GM21381 (cell line): Measurements from ENCODE around the gene ITPRID2.
"Not testable (repeated sequence)": the region's sequence is repeated elsewhere in the genome, so short reads cannot be mapped to it uniquely, and the experiment has no call there.

ENCODE experiments used
- ATAC-seq: cut with Tn5 transposase; IDR thresholded peaks from one replicate; pipeline ENCODE4 v1.9.1; 2021; ENCODE audit warnings: mild to moderate bottlenecking, moderate library complexity; ENCODE audit not compliant: unreplicated experiment

Gene ITPRID2

DNA sequence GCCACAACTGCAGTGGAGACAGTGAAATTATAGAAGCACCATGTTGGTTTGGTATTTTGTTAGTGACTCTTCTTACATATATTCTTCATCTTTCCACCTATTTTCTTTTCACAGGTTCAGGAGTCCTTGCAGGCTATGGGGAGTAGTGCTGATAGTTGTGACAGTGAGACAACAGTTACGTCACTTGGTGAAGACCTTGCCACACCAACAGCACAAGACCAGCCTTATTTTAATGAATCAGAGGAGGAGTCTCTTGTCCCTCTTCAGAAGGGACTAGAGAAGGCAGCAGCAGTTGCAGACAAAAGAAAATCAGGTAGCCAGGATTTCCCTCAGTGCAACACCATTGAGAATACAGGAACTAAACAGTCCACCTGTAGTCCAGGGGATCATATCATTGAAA lies 23.6 kb downstream of the ITPRID2 start:
- ATAC-seq: no peak

DNA sequence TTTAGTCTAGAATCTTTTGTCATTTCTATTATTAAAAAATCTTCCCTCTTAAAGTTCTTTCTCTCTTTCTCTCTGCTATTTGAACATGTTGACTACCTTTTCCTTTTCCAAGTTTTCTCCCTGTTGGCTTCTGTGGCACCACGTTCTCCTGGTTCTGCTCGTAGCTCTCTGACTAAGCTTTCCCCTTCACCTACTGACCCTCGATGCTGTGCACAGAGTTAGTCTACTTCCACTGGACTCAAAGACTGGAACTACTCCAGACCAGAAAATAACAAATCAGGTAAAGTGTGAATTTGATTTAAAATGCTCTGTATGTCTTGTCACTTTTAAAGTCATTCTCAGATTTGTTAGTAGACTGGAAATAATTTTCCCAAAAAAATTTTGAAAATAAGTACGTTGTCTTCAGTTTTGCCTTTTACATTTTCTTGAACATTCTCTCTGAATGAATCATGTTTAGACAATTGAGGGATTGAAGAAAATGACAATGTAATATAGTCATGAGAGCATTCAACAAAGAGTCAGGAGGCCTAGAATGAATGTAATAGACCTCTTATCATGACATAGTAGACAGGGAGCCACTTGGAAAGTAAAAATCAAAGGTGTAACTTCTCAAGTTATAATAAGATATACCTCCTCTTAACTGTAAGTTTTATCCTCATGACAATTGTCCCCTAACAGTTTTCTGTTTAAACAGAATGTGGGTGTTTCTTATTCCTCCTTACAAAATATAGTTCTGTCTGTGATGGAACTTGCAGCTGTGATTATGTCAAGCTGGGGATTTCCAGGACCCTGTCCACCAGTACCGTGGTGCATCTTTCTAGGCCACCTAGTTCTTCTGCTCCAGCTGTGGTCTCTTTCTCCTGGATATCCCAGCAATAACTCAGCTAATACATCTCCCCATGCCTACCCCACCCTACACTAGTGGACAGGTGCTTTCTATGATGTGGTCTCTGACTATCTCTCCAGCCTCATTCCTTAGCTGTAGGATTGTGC lies 25.5 kb downstream of the ITPRID2 start:
- ATAC-seq: no peak

DNA sequence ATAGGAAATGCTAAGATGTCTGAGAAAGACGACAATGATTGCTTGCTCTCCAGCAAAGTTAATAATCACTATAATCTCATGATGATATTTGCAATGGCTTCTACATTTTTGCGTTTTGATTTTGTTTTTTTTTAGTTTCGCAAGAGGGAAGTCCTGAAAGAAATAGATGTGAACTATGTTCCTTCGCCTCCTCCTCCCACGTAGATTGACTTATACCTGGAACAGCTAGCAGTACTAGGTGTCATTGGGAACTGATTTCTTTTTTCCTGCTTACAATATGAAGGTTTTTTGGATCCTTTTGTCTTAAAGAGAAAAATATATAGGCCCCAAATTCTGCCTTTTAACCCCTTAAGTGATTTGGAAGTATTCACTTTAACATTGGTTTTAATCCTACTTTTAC lies 26.7 kb downstream of the ITPRID2 start:
- no peak for ATAC-seq

DNA sequence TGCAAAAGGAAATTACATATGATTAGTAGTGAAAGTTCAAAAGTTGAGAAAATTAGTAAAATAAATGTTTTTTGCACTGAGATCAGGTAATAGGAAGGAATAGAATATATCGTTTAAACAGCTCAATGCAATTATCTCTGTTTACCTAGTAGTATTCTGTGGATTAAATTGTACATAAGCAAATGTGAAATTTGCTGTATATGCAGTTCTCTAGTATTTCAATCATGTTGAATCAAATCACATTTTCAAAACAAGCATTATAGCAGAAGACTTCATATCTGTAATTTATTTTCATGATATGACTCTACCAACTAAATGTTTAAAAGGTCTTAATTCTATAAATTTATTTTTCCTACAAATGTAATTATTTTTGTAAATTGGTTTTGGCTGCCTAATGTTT lies 31.6 kb downstream of the ITPRID2 start:
- ATAC-seq: no peak

DNA sequence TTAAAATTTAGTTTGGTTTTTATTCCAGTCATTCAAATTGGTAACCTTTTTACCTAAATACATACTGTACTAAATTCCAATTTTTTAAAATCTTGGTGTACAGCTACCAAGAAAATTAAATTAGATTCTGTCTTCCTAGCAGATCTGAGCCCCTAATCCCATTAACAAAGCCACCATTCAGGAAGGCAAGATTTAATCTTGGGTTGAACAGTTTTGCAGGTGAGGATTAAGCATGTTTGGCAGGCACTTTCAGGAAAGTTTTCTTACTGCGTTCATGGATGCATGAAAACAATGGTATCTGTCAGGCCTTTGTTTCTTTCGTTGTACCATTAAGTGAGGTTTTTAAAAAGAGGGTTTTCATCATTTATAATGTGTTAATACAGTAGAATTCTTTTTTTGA lies 32.8 kb downstream of the ITPRID2 start:
- ATAC-seq: no peak

DNA sequence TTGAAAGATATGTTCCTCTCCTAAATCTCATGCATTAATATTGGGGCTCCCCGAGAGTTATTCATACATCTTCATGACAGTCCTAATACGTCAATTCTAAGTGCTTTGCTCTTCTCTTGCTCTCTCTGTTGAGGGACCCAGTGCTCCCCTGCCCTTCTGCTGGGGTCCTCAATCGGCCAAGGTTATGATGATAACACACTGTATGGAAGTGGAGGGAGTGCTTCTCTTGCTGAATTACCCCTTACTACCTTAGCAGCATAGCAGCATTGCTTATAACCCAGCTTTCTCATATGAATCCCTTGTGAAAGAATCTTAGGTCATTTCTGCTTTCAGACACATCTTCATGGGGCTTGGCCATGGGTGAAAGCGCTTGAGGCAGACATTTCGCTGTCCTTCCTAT lies 43.2 kb downstream of the ITPRID2 start:
- ATAC-seq: no peak

DNA sequence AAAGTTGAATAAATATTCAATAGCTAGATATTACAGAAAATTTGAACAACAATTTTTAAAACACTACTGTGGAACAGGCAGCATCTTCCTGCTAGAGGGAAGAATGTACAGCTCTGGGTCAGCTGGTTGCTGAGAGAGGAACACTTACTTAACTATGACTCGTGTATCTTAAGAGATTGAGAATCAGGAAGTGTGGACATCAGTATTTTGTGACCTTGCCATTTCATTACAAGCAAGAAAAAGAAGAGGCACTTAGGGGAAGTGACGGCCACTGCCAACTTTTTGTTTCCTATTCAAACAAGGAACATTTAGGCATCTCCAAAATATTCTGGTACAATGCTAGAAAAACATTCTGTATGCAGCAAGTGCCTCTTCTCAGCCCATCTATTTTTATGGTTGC lies 45.9 kb downstream of the ITPRID2 start:
- ATAC-seq: no peak

DNA sequence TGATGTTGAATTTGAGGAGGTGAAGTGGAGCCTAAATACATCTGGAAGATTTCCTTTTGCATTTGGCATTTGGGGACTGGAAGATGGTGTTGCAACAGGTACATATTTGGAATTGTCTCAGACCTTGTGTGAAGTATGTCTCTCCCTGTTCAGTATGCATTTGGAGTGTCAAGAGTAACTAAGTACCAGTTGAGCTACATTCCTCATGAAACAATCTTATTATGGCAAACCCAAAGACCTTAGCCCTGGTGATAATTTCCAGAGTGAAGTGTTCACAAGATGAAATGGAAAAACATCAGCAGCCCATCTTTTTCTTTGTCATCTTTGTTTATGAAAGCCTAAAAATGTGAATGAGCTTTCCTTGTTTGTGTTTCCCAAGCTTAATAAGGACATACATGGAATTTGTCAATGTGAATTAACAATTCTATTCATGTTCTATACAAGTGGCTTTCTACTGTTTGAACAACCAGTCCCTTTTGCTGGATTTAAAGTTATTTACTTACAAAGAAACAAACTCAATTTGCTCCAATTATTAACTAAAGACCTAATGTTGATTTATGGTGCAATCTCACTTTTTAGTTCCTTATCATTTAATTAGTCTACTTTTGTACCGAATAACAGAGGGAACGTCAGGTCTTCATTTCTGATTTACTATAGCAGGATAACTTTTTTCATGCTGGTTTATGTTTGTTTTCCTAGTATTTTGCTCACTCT lies 52.0 kb downstream of the ITPRID2 start:
- ATAC-seq: no peak

DNA sequence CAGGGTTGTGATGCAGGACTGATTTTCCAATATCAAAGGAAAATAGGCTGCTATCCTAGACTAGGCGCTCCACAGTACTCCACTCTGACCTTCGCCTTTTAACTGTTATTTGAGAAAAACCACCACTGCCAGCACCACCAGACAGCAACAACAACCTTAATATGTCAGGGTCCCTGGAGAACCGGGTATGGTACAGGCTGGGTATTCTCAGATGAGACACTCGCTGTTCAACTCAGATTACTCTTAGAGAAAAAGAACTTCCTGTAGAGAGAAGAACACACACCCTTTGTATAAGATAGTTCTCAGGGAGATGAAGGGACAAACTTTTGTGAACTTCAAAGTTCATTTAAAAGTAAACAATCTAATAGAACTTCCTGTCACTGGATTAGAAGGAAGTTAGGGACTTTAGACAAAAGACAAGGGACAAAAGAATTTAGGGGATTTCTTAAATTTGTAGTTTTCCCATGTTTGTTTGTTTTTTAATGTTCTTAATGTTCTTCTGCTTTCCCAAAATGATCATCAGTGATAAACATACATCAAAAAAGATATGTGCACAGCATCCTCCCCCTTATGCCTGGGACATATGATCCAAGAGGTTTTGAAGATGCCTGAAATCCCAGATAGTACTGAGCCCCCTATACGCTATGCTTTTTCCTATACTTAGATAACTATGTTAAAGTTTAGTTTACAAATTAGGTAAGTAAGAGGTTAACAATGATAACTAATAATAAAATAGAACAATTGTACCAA lies 52.8 kb downstream of the ITPRID2 start:
- no peak for ATAC-seq

DNA sequence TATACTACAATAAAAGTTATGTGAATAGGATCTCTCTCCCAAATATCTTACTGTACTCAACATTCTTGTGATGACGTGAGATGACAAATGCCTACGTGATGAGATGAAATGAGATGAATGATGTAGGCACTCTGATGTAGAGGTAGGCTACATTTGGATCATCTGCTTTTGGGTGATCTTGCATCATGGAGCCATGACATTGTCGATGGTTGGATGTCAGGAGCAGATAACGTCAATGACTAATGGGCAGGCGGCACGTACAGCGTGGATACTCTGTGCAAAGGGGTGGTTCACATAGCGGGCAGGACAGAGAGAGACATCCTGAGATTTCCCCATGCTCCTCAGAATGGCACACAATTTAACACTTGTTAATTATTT lies 53.4 kb downstream of the ITPRID2 start:
- no peak for ATAC-seq

DNA sequence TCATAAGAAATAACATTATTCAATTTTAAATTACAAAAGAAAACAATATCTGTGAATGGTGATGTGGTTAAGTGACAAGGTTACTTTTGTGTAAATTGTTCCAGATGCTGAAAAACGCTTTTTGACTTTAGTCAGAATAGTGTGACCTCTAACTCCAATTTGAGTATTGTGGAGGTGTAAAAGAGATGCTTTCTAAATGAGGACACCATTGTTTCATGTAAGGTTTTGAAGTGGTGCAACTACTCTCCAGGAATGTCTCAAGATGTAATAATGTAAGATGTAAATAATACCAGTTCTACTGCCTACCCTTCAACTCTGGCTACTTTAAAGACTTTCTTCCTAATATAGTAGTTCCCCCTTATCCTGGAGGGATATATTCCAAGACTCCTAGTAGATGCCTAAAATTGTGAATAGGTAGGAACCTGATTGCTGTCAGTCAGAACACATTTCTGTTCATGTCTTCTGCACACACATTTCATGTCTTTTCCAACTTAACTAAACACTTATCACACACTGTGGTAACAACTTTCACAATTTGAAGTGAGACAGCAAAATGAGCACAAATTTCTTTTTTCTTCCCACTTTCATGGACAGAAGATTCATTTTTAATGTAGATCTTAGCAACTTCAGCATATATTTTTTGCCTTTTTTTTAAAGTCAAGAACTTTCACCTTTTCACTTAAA lies 55.1 kb downstream of the ITPRID2 start:
- no peak for ATAC-seq

DNA sequence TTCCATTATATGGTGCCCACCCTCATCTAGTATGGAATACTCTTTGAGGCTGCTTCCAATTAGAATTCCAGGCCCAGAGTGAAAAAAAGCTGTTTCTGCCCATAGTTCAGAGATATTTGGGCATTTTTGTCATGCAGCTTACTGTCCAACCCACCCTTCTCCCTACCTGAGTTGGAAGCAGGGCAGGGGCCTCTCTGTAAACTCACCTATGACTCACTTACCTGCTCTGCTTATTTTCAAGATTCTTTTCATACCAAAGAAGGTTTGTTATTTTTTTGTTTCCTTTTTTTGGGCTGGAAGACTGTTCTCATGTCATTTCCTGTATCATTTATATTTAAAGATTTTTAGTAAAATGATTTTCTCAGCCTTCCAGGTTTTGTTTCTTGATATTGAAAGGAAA lies 55.7 kb downstream of the ITPRID2 start:
- no peak for ATAC-seq

DNA sequence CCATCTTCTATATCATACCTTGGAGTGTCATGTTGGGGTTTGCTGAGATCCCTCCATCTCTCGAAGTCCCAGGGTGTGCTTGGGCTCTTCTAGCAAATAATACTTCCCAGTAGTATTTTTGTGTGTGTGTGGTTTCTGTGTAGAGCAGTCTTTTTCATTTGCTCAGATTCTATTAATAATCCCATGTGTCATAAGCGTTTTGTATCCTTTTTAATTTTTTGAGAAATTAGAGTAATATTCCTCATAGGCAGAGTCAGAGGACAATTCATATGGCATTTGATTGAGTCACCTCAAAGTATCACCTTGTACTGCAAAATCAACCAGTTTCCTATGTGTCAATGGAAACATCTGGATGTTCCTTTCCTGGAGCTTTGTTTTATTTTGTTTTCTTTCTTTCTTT lies 56.7 kb downstream of the ITPRID2 start:
- no peak for ATAC-seq

DNA sequence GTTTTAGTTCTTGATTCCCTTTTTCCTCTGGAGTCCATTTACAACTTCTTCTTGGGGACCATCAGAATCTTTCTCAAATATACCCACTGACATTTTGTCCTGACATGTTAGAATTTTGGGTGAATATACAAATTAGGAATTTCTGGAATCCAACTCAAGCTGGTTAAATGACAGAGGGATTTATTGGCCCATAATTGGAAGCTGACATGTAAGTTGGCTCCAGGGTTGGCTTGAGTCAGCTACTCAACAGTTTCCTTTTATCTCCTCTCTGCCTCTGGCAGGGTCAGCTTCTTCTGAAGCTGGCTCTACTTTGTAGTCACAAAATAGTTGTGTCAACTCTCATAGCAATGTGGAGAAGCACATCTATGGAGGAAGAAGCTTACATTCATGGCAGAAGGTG lies 57.5 kb downstream of the ITPRID2 start:
- no peak for ATAC-seq

DNA sequence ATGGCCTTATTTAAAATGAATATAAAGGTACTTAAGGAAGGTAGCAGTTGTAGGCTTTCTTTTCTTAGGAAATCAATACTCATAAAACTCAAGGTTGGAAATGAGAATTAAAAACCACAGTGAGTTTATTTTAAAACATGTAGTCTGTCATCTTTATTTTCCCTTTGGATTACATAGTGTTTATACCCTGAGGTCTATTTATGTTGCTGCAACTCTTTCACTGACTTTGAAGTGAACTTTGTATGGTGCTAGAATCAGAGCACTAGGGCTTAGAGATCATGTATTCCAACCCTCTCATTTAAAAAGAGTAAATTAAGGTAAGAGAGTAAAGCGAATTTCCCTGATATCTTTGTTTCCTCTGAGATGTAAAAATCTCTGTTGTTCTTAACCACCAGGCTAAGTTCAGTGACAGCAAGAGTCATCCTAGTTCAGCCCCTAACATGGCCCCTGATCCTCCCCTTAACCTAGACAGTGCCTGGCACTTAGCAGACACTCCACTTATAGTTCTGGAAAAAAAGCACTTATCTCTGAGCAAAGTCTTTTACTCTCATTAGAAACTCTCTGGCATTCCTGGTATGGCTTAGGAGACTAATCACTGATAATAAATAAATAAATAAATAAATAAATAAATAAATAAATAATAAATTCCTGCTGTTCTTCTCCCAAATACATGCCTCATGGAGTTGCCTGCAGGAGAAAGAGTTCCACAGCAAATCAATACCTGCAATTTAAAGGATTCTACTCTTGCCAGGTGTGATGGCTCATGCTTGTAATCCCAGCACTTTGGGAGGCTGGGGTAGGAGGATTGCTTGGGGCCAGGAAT lies 61.1 kb downstream of the ITPRID2 start:
- no peak for ATAC-seq

DNA sequence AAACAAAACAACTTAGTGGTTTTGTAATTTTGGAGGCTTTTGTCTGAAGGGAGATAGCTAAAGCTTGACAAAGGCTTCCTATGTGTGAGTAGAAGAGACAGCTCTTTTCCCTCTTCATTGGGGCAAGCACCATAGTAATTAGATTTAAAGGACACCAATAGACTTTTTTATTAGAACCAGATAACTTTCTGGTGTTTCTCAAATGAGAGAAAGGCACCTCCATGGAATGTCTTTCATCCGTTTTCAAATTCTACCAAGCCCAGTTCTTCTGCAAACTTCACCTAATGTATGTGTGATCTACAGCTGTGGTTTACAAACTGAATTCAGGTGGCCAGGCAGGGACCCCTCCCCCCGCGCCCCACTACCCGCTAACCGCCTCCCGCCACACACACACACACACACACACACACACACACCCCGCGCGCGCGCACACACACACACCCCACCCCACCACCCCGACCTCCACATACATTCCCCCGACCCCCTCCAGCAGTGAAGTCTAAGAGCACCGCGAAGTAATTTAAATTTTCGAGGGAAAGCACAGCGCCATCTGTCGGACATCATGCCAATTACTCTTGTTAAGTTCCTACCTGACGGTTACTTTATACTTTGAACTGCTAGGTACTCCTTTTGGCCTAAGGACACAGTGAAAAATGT lies 62.5 kb downstream of the ITPRID2 start:
- peak; percentile 68 for ATAC-seq

DNA sequence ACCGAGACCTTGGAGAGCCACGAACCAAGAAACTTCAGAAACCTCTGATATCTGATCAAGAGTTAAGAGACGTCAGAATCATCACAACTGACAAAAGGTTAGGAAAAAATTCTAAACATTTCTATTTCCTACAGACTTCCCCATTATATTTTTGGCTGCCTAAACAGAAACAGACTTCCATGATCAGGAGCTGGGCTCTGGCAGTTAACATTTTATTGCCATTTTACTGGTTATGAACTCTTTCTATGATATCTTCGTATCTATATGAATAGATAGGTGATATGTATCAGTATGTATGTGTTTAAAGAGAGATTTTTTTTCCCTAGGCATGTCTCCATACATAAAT lies 63.0 kb downstream of the ITPRID2 start:
- ATAC-seq: no peak

DNA sequence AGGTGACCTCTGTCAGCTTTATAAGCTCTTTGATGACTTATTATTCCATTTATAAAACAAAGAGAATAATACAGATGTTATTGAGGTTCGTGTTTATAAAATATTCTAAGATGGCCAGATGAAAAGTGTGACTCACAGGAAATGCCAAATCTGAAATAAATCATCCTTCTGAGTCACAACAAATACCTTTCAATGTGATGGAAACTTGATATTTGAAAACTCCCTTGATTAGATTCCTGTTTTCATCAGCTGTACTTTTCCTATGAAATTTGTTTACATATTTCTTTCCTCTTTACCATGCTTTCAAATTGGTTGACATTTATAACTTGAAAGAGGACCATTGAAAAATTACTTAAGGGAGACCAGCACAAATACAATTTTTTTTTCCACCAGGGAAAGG lies 63.5 kb downstream of the ITPRID2 start:
- no peak for ATAC-seq

DNA sequence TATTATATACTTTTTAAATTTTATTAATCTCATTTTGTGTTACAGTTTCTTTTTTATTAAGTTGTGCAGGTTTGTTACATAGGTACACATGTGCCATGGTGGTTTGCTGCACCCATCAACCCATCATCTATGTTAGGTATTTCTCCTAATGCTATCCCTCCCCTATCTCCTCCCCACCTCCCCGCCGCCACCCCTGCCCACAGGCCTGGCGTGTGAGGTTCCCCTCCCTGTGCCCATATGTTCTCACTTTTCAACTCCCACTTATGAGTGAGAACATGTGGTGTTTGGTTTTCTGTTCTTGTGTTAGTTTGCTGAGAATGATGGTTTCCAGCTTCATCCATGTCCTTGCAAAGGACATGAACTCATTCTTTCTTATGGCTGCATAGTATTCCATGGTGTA lies 64.3 kb downstream of the ITPRID2 start:
- not testable (repeated sequence) for ATAC-seq

DNA sequence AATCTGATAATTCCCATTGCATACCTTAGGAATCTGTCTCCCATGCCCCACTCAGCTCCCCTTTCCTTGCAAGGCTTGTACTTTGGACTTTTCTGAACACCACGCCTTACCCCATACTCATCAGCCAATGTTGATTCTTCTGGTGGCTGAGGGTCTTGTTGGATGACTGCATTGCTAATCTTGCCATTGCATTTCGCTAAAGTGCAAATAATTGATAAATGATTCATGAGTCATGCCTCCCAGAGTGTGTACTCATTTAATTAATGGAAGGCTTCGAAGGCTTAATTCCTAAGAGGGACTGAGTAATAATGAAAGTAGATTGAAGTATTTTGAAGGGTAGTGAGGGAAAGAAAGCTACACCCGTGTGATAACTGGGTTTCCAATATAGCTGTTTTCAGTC lies 66.1 kb downstream of the ITPRID2 start:
- ATAC-seq: no peak
